GM12878 (cell line): ENCODE results near the gene SARS2. TPM values are rescaled to one million over a fixed set of nuclear protein-coding genes. Genes with fewer than 3 reads are reported as not detected.

Experiments
- BCLAF1 ChIP-seq: fragments of 450-650 bp; IDR thresholded peaks from 2 replicates; pipeline ENCODE4 v1.6.1; 2017; ENCODE audit warnings: antibody characterized with exemption, mild to moderate bottlenecking, moderate library complexity
- CBFB ChIP-seq: IDR thresholded peaks from 2 replicates; pipeline ENCODE4 v1.6.1; 2016; ENCODE audit warnings: antibody characterized with exemption, low read depth
- E2F4 ChIP-seq: IDR thresholded peaks from 2 replicates; pipeline ENCODE4 v1.6.1; 2012; ENCODE audit warnings: low read depth, low read length, improper control_type of control experiment
- HSF1 ChIP-seq: fragments of 150-350 bp; IDR thresholded peaks from 2 replicates; pipeline ENCODE4 v1.6.1; 2014; ENCODE audit warnings: mild to moderate bottlenecking, low read depth, low read length
- IKZF1 ChIP-seq: fragments of 450-650 bp; conservative IDR thresholded peaks from 2 replicates; pipeline ENCODE4 v1.6.1; 2017; ENCODE audit warnings: antibody characterized with exemption, mild to moderate bottlenecking
- IRF5 ChIP-seq: fragments of 450-650 bp; IDR thresholded peaks from 2 replicates; pipeline ENCODE4 v1.6.1; 2017; ENCODE audit warnings: borderline replicate concordance
- MYC ChIP-seq: IDR thresholded peaks from 2 replicates; pipeline ENCODE4 v1.6.1; 2011; ENCODE audit warnings: mild to moderate bottlenecking, low read length, moderate library complexity, inconsistent platforms; ENCODE audit not compliant: insufficient read depth, insufficient replicate concordance, insufficient read length, severe bottlenecking
- PBX3 ChIP-seq: IDR thresholded peaks from 2 replicates; pipeline ENCODE4 v1.6.1; 2011; ENCODE audit warnings: mild to moderate bottlenecking, low read depth, low read length, moderate library complexity; ENCODE audit not compliant: insufficient replicate concordance
- RCOR1 ChIP-seq: conservative IDR thresholded peaks from 2 replicates; pipeline ENCODE4 v1.6.1; 2012; ENCODE audit warnings: low read depth, low read length, improper control_type of control experiment
- SMC3 ChIP-seq: IDR thresholded peaks from 2 replicates; pipeline ENCODE4 v1.6.1; 2011; ENCODE audit warnings: low read length, improper control_type of control experiment, borderline replicate concordance
- SRF ChIP-seq, 2 experiments: IDR thresholded peaks; 2 replicates each; pipeline ENCODE4 v1.6.1; 2011; ENCODE audit warnings: low read depth in 2 of 2, low read length in 2 of 2, mild to moderate bottlenecking in 1 of 2, moderate library complexity in 1 of 2
- ZBED1 ChIP-seq: IDR thresholded peaks from 2 replicates; pipeline ENCODE4 v1.6.1; 2016; ENCODE audit warnings: borderline replicate concordance
- ZBTB33 ChIP-seq: fragments of 450-650 bp; IDR thresholded peaks from 2 replicates; pipeline ENCODE4 v1.6.1; 2017; ENCODE audit warnings: mild to moderate bottlenecking
- ZBTB4 ChIP-seq: fragments of 450-650 bp; formaldehyde crosslinking; IDR thresholded peaks from 2 replicates; pipeline ENCODE4 v1.4.0; 2022; ENCODE audit warnings: mild to moderate bottlenecking, moderate library complexity
- ZNF217 ChIP-seq: fragments of 450-650 bp; IDR thresholded peaks from 2 replicates; pipeline ENCODE4 v1.6.1; 2017; ENCODE audit warnings: antibody characterized with exemption, mild to moderate bottlenecking
- polyA plus RNA-seq, 11 experiments: library from polyadenylated mRNA; depleted of rRNA in 4 of 11; unstranded in 6 of 11; stranded (reverse) in 5 of 11; fragments of >200 nt; fragmentation: Nextera tagmentation in 4 of 11; fragmentation: Illumina TruSeq in 1 of 11; extraction: Ambion mirVana in 4 of 11; extraction: Trizol in 1 of 11; gene quantifications; 1 replicate in 1 of 11; 2 replicates in 10 of 11; pipeline versions ENCODE4 v1.2.1 to v1.2.3, GENCODE V29; 2011 to 2016; ENCODE audit warnings: inconsistent platforms in 2 of 11, missing spikeins in 2 of 11, low read depth in 1 of 11
- total RNA-seq, 4 experiments: library from RNA; depleted of rRNA in 3 of 4; stranded (reverse); fragments of >200 nt in 3 of 4; fragmentation: Illumina TruSeq in 1 of 4; extraction: Trizol in 1 of 4; gene quantifications; 2 replicates each; pipeline versions ENCODE4 v1.2.1 to v1.2.3, GENCODE V29; 2013 to 2021

Gene SARS2
- total and polyA plus RNA-seq, 10 of the 15 experiments (the other 5 are each of a cell fraction or from before 2014, with no cell fraction given): 2.6 to 50.3 (median 27.5) TPM

- TF ChIP-seq ZBTB33 (no peak), IRF5 (no peak), CBFB (no peak), IKZF1 (peak; percentile 60; the same call in 1 of the 2 replicates), MYC (no peak), BCLAF1 (no peak), HSF1 (no peak), RCOR1 (no peak), PBX3 (no peak), SRF (IDR thresholded peaks at IDR 0.05; ENCODE audit: low read depth in 2 of 2, low read length in 2 of 2) (no peak), E2F4 (no peak), ZBED1 (no peak), ZBTB4 (CRISPR knock-in tag) (no peak), ZNF217 (no peak), SMC3 (no peak)
Observed at GRCh38 chr19:38869160-38869835, 61.3 kb downstream of the SARS2 start (continued).
